K562 (cell line): ENCODE data around the gene BRD3. TPM values are rescaled to one million over a fixed set of nuclear protein-coding genes. Genes with fewer than 3 reads are reported as not detected.

Experiments used
- ARHGAP35 ChIP-seq: fragments of 450-650 bp; IDR thresholded peaks from 2 replicates; pipeline ENCODE4 v1.6.1; 2018; ENCODE audit not compliant: partially characterized antibody
- DIDO1 ChIP-seq: fragments of 450-650 bp; IDR thresholded peaks from 2 replicates; pipeline ENCODE4 v1.6.1; 2016; ENCODE audit warnings: low read depth, missing biosample characterization, missing genetic modification characterization
- GABPB1 ChIP-seq: sonication (generic); formaldehyde crosslinking; IDR thresholded peaks from 2 replicates; pipeline ENCODE4 v1.8.0; 2022; ENCODE audit warnings: mild to moderate bottlenecking, missing genetic modification reagents
- GATAD2B ChIP-seq: fragments of 450-650 bp; IDR thresholded peaks from 2 replicates; pipeline ENCODE4 v1.6.1; 2017; ENCODE audit warnings: mild to moderate bottlenecking, borderline replicate concordance
- GTF2F1 ChIP-seq: IDR thresholded peaks from 2 replicates; pipeline ENCODE4 v1.6.1; 2011; ENCODE audit warnings: low read depth, low read length, improper control_type of control experiment
- ILF3 ChIP-seq: fragments of 450-650 bp; IDR thresholded peaks from 2 replicates; pipeline ENCODE4 v1.6.1; 2018; ENCODE audit warnings: antibody characterized with exemption, mild to moderate bottlenecking, moderate library complexity, borderline replicate concordance
- JUN ChIP-seq, 2 experiments: sonication (generic) in 1 of 2; formaldehyde crosslinking in 1 of 2; IDR thresholded peaks; 2 replicates each; pipeline versions ENCODE4 v1.6.1 to v1.8.0; 2012 to 2022; ENCODE audit warnings: borderline replicate concordance in 2 of 2, mild to moderate bottlenecking in 2 of 2, improper control_type of control experiment in 1 of 2, low read depth in 1 of 2, low read length in 1 of 2, missing genetic modification reagents in 1 of 2
- KDM5B ChIP-seq: fragments of 200-600 bp; sonication (generic); IDR thresholded peaks from 2 replicates; pipeline ENCODE4 v1.6.1; 2012; ENCODE audit warnings: low read depth, mild to moderate bottlenecking, moderate library complexity, low read length, control low read depth, inconsistent platforms; ENCODE audit not compliant: insufficient replicate concordance
- KLF10 ChIP-seq: fragments of 250-450 bp; sonication (Bioruptor Pico); IDR thresholded peaks from 2 replicates; pipeline ENCODE4 v1.6.1; 2021; ENCODE audit warnings: matching md5 sums
- MIER1 ChIP-seq: fragments of 450-650 bp; IDR thresholded peaks from 2 replicates; pipeline ENCODE4 v1.6.1; 2016; ENCODE audit warnings: antibody characterized with exemption, mild to moderate bottlenecking, low read depth
- MYBL2 ChIP-seq, 2 experiments: fragments of 450-650 bp in 1 of 2; sonication (generic) in 1 of 2; formaldehyde crosslinking in 1 of 2; IDR thresholded peaks; 2 replicates each; pipeline versions ENCODE4 v1.6.1 to v1.8.1; 2017 to 2022; ENCODE audit warnings: borderline replicate concordance in 1 of 2, inconsistent platforms in 1 of 2, low read depth in 1 of 2, mild to moderate bottlenecking in 1 of 2, missing genetic modification reagents in 1 of 2, moderate library complexity in 1 of 2
- POLR3G ChIP-seq: IDR thresholded peaks from 2 replicates; pipeline ENCODE4 v1.6.1; 2011; ENCODE audit not compliant: insufficient read length, insufficient replicate concordance; ENCODE audit errors: extremely low read depth
- PTTG1 ChIP-seq: fragments of 450-650 bp; IDR thresholded peaks from 2 replicates; pipeline ENCODE4 v1.6.1; 2016; ENCODE audit warnings: low read depth, mild to moderate bottlenecking, missing genetic modification characterization, missing compliant biosample characterization
- SMARCB1 ChIP-seq: IDR thresholded peaks from 2 replicates; pipeline ENCODE4 v1.6.1; 2011; ENCODE audit warnings: improper control_type of control experiment, low read depth; ENCODE audit not compliant: insufficient read length
- TSC22D4 ChIP-seq: fragments of 450-650 bp; IDR thresholded peaks from 2 replicates; pipeline ENCODE4 v1.6.1; 2016; ENCODE audit warnings: missing genetic modification characterization, missing biosample characterization, control low read depth
- YY1 ChIP-seq, 3 experiments: IDR thresholded peaks; 2 replicates each; pipeline ENCODE4 v1.6.1; 2011; ENCODE audit warnings: low read length in 2 of 3, mild to moderate bottlenecking in 2 of 3, moderate library complexity in 2 of 3, borderline replicate concordance in 1 of 3, control low read depth in 1 of 3, low read depth in 1 of 3; ENCODE audit not compliant: insufficient read depth in 3 of 3, insufficient replicate concordance in 2 of 3, control insufficient read depth in 1 of 3, insufficient read length in 1 of 3; ENCODE audit errors: extremely low read depth in 1 of 3
- ZC3H4 ChIP-seq: sonication (generic); formaldehyde crosslinking; IDR thresholded peaks from 2 replicates; pipeline ENCODE4 v1.9.0; 2021; ENCODE audit warnings: missing genetic modification reagents, borderline replicate concordance
- ZKSCAN3 ChIP-seq: fragments of 250-450 bp; sonication (Bioruptor Pico); IDR thresholded peaks from 2 replicates; pipeline ENCODE4 v1.4.0; 2020
- ZNF165 ChIP-seq: fragments of 250-450 bp; sonication (Bioruptor Pico); IDR thresholded peaks from 2 replicates; pipeline ENCODE4 v1.4.0; 2020; ENCODE audit warnings: borderline replicate concordance
- ZNF224 ChIP-seq: sonication (generic); formaldehyde crosslinking; IDR thresholded peaks from 2 replicates; pipeline ENCODE4 v1.8.0; 2022; ENCODE audit warnings: mild to moderate bottlenecking, missing genetic modification reagents
- ZNF263 ChIP-seq: sonication (generic); formaldehyde crosslinking; IDR thresholded peaks from 2 replicates; pipeline ENCODE4 v1.8.0; 2022; ENCODE audit warnings: mild to moderate bottlenecking, missing genetic modification reagents, borderline replicate concordance
- ZNF3 ChIP-seq: fragments of 250-450 bp; sonication (Bioruptor Pico); IDR thresholded peaks from 2 replicates; pipeline ENCODE4 v1.5.0; 2021; ENCODE audit warnings: mild to moderate bottlenecking, moderate library complexity
- ZNF324 ChIP-seq: fragments of 250-450 bp; sonication (Bioruptor Pico); IDR thresholded peaks from 2 replicates; pipeline ENCODE4 v1.4.0; 2020; ENCODE audit warnings: mild to moderate bottlenecking
- ZNF507 ChIP-seq: conservative IDR thresholded peaks from 2 replicates; pipeline ENCODE4 v1.6.1; 2017; ENCODE audit warnings: missing genetic modification characterization, missing compliant biosample characterization
- ZNF75A ChIP-seq: fragments of 450-650 bp; formaldehyde crosslinking; IDR thresholded peaks from 2 replicates; pipeline ENCODE4 v1.4.0; 2020; ENCODE audit warnings: mild to moderate bottlenecking
- polyA plus RNA-seq, 8 experiments: library from polyadenylated mRNA; depleted of rRNA in 4 of 8; stranded (reverse) in 5 of 8; unstranded in 3 of 8; fragments of >200 nt; fragmentation: Nextera tagmentation in 2 of 8; fragmentation: Illumina TruSeq in 1 of 8; extraction: Ambion mirVana in 2 of 8; extraction: Trizol in 1 of 8; gene quantifications; 2 replicates each; pipeline versions ENCODE4 v1.2.1 to v1.2.3, GENCODE V29; 2011 to 2014; ENCODE audit warnings: inconsistent platforms in 1 of 8, missing spikeins in 1 of 8
- total RNA-seq, 7 experiments: library from RNA; depleted of rRNA in 6 of 7; stranded (reverse); fragments of >200 nt in 6 of 7; fragmentation: Illumina TruSeq in 2 of 7; extraction: Trizol in 2 of 7; gene quantifications; 2 replicates each; pipeline versions ENCODE4 v1.2.1 to v1.2.3, GENCODE V29; 2011 to 2021; ENCODE audit warnings: low replicate concordance in 1 of 7
- TF ChIP-seq, protein P1 (sequence below): sonication (generic); formaldehyde crosslinking; IDR thresholded peaks from 2 replicates; pipeline ENCODE4 v1.8.1; 2022; ENCODE audit warnings: missing genetic modification reagents
- TF ChIP-seq, protein P2 (sequence below): fragments of 450-650 bp; IDR thresholded peaks from 2 replicates; pipeline ENCODE4 v1.6.1; 2016; ENCODE audit warnings: low read depth, mild to moderate bottlenecking, moderate library complexity

Gene BRD3
- total and polyA plus RNA-seq, 9 of the 15 experiments (the other 6 are each of a cell fraction or from before 2014, with no cell fraction given): 0.82 to 37.1 (median 4.2) TPM

DNA sequence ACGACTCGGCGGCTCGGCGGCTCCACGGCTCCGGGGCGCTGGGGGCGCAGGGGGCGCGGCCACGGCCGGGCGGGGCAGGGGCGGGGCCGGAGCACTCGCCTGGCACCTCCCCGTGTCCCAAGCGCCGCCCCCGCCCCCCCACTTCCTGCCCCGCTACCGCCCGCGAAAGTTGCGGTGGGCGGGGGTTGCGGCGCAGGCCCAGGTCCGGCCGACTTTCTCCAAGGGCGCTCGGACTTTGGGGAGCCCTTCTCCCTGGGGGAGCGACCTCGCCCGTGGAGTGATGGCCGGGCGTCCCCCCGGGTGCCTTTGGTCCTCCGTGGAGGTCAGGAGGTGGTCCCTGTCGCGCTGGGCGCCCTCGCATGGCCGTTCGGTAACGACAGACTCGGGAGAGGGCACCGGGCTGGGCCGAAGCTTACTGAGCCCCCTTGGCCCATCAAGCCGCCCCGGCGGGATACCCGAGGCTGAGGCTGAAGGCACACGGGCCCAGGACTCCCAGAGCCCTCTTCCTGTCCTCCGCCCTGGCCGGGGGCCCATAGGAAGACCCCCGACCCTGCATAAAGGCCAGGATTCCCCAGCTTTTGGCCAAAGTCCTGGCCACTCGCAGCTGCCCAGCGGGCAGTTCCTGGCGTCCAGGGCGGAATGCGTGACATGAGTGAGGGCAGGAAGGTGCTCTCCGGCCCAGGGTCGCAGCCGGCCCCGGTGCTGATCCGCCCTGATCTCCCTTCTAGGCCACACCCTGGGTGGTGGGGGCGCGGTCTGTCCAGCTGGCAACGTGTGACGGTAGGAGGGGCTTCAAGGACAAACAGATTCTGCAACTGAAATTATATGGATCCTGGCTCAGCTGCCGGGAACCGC lies 74.8 kb downstream of the BRD3 start (continued):
- TF ChIP-seq, protein P1, sequence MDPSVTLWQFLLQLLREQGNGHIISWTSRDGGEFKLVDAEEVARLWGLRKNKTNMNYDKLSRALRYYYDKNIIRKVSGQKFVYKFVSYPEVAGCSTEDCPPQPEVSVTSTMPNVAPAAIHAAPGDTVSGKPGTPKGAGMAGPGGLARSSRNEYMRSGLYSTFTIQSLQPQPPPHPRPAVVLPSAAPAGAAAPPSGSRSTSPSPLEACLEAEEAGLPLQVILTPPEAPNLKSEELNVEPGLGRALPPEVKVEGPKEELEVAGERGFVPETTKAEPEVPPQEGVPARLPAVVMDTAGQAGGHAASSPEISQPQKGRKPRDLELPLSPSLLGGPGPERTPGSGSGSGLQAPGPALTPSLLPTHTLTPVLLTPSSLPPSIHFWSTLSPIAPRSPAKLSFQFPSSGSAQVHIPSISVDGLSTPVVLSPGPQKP (CRISPR knock-in tag): no peak
- TF ChIP-seq ZNF3 (CRISPR knock-in tag) (no peak), TSC22D4 (tag) (no peak), ZNF507 (tag) (no peak), ZNF263 (peak; percentile 38; the same call in 1 of the 2 replicates), GTF2F1 (no peak), POLR3G (no peak), JUN (IDR thresholded peaks at IDR 0.05; ENCODE audit: borderline replicate concordance, low read depth, low read length) (no peak), JUN (CRISPR knock-in tag; IDR thresholded peaks at IDR 0.05; ENCODE audit: borderline replicate concordance) (no peak), YY1 (IDR thresholded peaks at IDR 0.05; ENCODE audit: borderline replicate concordance in 1 of 3, control insufficient read depth in 1 of 3, extremely low read depth in 1 of 3, insufficient read depth in 3 of 3, insufficient read length in 1 of 3, insufficient replicate concordance in 2 of 3, low read depth in 1 of 3, low read length in 2 of 3) (no peak), ILF3 (no peak), SMARCB1 (no peak), ZNF75A (CRISPR knock-in tag) (no peak), ZC3H4 (CRISPR knock-in tag) (no peak), ZNF324 (CRISPR knock-in tag) (no peak), GATAD2B (no peak), KLF10 (CRISPR knock-in tag) (no peak), GABPB1 (CRISPR knock-in tag) (peak; percentile 71), ARHGAP35 (no peak), DIDO1 (tag) (no peak), ZKSCAN3 (CRISPR knock-in tag) (no peak), ZNF165 (CRISPR knock-in tag) (no peak), KDM5B (no peak), PTTG1 (tag) (no peak), ZNF224 (CRISPR knock-in tag) (no peak), MYBL2 (IDR thresholded peaks at IDR 0.05; ENCODE audit: low read depth) (no peak), MYBL2 (CRISPR knock-in tag; IDR thresholded peaks at IDR 0.05; ENCODE audit: borderline replicate concordance) (no peak), MIER1 (no peak)
- TF ChIP-seq, protein P2, sequence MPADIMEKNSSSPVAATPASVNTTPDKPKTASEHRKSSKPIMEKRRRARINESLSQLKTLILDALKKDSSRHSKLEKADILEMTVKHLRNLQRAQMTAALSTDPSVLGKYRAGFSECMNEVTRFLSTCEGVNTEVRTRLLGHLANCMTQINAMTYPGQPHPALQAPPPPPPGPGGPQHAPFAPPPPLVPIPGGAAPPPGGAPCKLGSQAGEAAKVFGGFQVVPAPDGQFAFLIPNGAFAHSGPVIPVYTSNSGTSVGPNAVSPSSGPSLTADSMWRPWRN: no peak
